ENCODE results near the gene FOXK2.
"Not testable (repeated sequence)": the region's sequence is repeated elsewhere in the genome, so short reads cannot be mapped to it uniquely, and the experiment has no call there.

FOXK2 gene

GRCh38 chr17:82534401-82534812 is 14.9 kb downstream of the FOXK2 start:
- no peak for DNase-seq (ENCODE audit: low read depth)

GRCh38 chr17:82536512-82537201 is 17.1 kb downstream of the FOXK2 start:
- no peak for DNase-seq (ENCODE audit: low read depth)

GRCh38 chr17:82537228-82537627 is 17.7 kb downstream of the FOXK2 start:
- DNase-seq (ENCODE audit: low read depth): not testable (repeated sequence)

- DNase-seq (ENCODE audit: low read depth): not testable (repeated sequence)
These were observed 19.5 kb downstream of the FOXK2 start for GRCh38 chr17:82539076-82539475.

- no peak for DNase-seq (ENCODE audit: low read depth)
These were observed 22.9 kb downstream of the FOXK2 start for GRCh38 chr17:82542439-82542838.

- DNase-seq (ENCODE audit: low read depth): no peak
These were observed 25.0 kb downstream of the FOXK2 start for GRCh38 chr17:82544431-82545070.

GRCh38 chr17:82545071-82545462 is 25.5 kb downstream of the FOXK2 start:
- DNase-seq (ENCODE audit: low read depth): no peak

GRCh38 chr17:82547981-82548380 is 28.4 kb downstream of the FOXK2 start:
- DNase-seq (ENCODE audit: low read depth): no peak

GRCh38 chr17:82548681-82549303 is 29.3 kb downstream of the FOXK2 start:
- DNase-seq (ENCODE audit: low read depth): no peak

GRCh38 chr17:82551779-82552457 is 32.4 kb downstream of the FOXK2 start:
- peak; percentile 56 for DNase-seq (ENCODE audit: low read depth)

- DNase-seq (ENCODE audit: low read depth): no peak
These were observed 33.0 kb downstream of the FOXK2 start for GRCh38 chr17:82552580-82552979.

GRCh38 chr17:82553210-82553930 is 33.8 kb downstream of the FOXK2 start:
- DNase-seq (ENCODE audit: low read depth): no peak

- not testable (repeated sequence) for DNase-seq (ENCODE audit: low read depth)
These were observed 38.0 kb downstream of the FOXK2 start for GRCh38 chr17:82557510-82557909.

- DNase-seq (ENCODE audit: low read depth): no peak
These were observed 40.2 kb downstream of the FOXK2 start for GRCh38 chr17:82559566-82560251.

- DNase-seq (ENCODE audit: low read depth): no peak
These were observed 40.7 kb downstream of the FOXK2 start for GRCh38 chr17:82560252-82560642.

GRCh38 chr17:82560802-82561428 is 41.4 kb downstream of the FOXK2 start:
- no peak for DNase-seq (ENCODE audit: low read depth)

- no peak for DNase-seq (ENCODE audit: low read depth)
These were observed 42.0 kb downstream of the FOXK2 start for GRCh38 chr17:82561429-82562035.

GRCh38 chr17:82562718-82563220 is 43.2 kb downstream of the FOXK2 start:
- DNase-seq (ENCODE audit: low read depth): not testable (repeated sequence)

GRCh38 chr17:82563318-82563717 is 43.8 kb downstream of the FOXK2 start:
- DNase-seq (ENCODE audit: low read depth): no peak

- DNase-seq (ENCODE audit: low read depth): not testable (repeated sequence)
These were observed 44.2 kb downstream of the FOXK2 start for GRCh38 chr17:82563745-82564144.

Data from stimulated activated CD8-positive, alpha-beta memory T cell treated with anti-CD3 and anti-CD28 coated beads, Interleukin-12 subunit alpha, Interleukin-12 subunit beta, amount 100 ng/mL, for 1 hour (primary cell).